Measurements from ENCODE around the gene OR6S1. TPM values are rescaled to one million over a fixed set of nuclear protein-coding genes. Genes with fewer than 3 reads are reported as not detected.

OR6S1 gene
- total RNA-seq = not detected

GRCh38 chr14:20641591-20641990 lies at the start of gene OR6S1:
TSS of gene OR6S1 (minus strand) at chr14:20641691. CDS start at chr14:20641691, 0 bp downstream.
- H3K4me1 ChIP-seq = no peaks in the 10 kb centered on the region
- no peaks in the 10 kb centered on the region for H3K36me3 ChIP-seq
- H3K27me3 ChIP-seq = no peaks in the 10 kb centered on the region
- no peak within 1 kb of the TSS for H3K4me3 ChIP-seq
- no peak for DNase-seq (ENCODE audit: extremely low spot score in 2 of 2)
- no peak for TF ChIP-seq POLR2A (IDR thresholded peaks at IDR 0.05)
- no peak for TF ChIP-seq POLR2AphosphoS5 (IDR thresholded peaks at IDR 0.05; ENCODE audit: insufficient read depth in 1 of 2, low read depth in 1 of 2)
- TF ChIP-seq CTCF (IDR thresholded peaks at IDR 0.05) = no peak
- H3K9me3 ChIP-seq = no peaks in the 10 kb centered on the region
- H3K27ac ChIP-seq = no peak within 1 kb of the TSS
- intact Hi-C loops (cut with DNase I) = no loop called here

- intact Hi-C loops (cut with DNase I) = no loop called here
- no peaks in the 10 kb centered on the region for H3K9me3 ChIP-seq
- H3K36me3 ChIP-seq = peaks cover 0 to 6% of the 10 kb centered on the region in 2 donors
- peak overlapping the region in 1 of 2 donors; percentile 9 for H3K4me3 ChIP-seq
- H3K4me1 ChIP-seq = peaks cover 33% of the 10 kb centered on the region
- H3K27me3 ChIP-seq = no peaks in the 10 kb centered on the region
- TF ChIP-seq CTCF (IDR thresholded peaks at IDR 0.05) (peak; percentile 56 to 81 (median 62)), POLR2AphosphoS5 (IDR thresholded peaks at IDR 0.05; ENCODE audit: insufficient read depth in 1 of 2, low read depth in 1 of 2) (no peak)
- no peak for DNase-seq (ENCODE audit: extremely low spot score in 2 of 2)
- H3K27ac ChIP-seq = peak overlapping the region; percentile 4
Measured at GRCh38 chr14:20690848-20691640, 49.6 kb upstream of the OR6S1 start.

GRCh38 chr14:20688167-20688839 lies 46.8 kb upstream of the OR6S1 start, which contains the start of gene ANG:
TSS of gene ANG (plus strand) at chr14:20688764. CDS start at chr14:20693565, 4,801 bp downstream.
- H3K9me3 ChIP-seq = no peaks in the 10 kb centered on the region
- no peaks in the 10 kb centered on the region for H3K27me3 ChIP-seq
- H3K27ac ChIP-seq = no peak within 1 kb of the TSS
- DNase-seq (ENCODE audit: extremely low spot score in 2 of 2) = no peak
- intact Hi-C loops (cut with DNase I) = no loop called here
- TF ChIP-seq CTCF (IDR thresholded peaks at IDR 0.05) (no peak), POLR2A (IDR thresholded peaks at IDR 0.05) (no peak), POLR2AphosphoS5 (IDR thresholded peaks at IDR 0.05; ENCODE audit: insufficient read depth in 1 of 2, low read depth in 1 of 2) (no peak)
- H3K4me1 ChIP-seq = peaks cover 43% of the 10 kb centered on the region
- H3K36me3 ChIP-seq = no peaks in the 10 kb centered on the region
- H3K4me3 ChIP-seq = no peak within 1 kb of the TSS

- no peaks in the 10 kb centered on the region for H3K27me3 ChIP-seq
- H3K9me3 ChIP-seq = no peaks in the 10 kb centered on the region
- intact Hi-C loops (cut with DNase I) = no loop called here
- no peak for DNase-seq (ENCODE audit: extremely low spot score in 2 of 2)
- H3K27ac ChIP-seq = no peak overlapping the region
- TF ChIP-seq CTCF (IDR thresholded peaks at IDR 0.05) (no peak), POLR2A (IDR thresholded peaks at IDR 0.05) (no peak), POLR2AphosphoS5 (IDR thresholded peaks at IDR 0.05; ENCODE audit: insufficient read depth in 1 of 2, low read depth in 1 of 2) (no peak)
- no peaks in the 10 kb centered on the region for H3K36me3 ChIP-seq
- H3K4me1 ChIP-seq = peaks cover 43% of the 10 kb centered on the region
- peak overlapping the region in 1 of 2 donors; percentile 5 for H3K4me3 ChIP-seq
Measured at GRCh38 chr14:20687362-20688166, 46.1 kb upstream of the OR6S1 start.

Data from vagina (tissue), 2 donors.